ENCODE data around the gene MDH2. TPM values are rescaled to one million over a fixed set of nuclear protein-coding genes. Genes with fewer than 3 reads are reported as not detected.
"Not testable (repeated sequence)": the region's sequence is repeated elsewhere in the genome, so short reads cannot be mapped to it uniquely, and the experiment has no call there.

The MDH2 gene
- total RNA-seq, 4 donors from 2014 or later = 52.0 to 179 (median 139) TPM

GRCh38 chr7:76106893-76107292 lies 59.0 kb downstream of the MDH2 start:
- Histone ChIP-seq H3K9me3 (no peaks in the 10 kb centered on the region), H3K4me3 (no peak overlapping the region), H3K4me1 (peaks cover 0 to 15% (median 0%) of the 10 kb centered on the region in 4 donors), H3K27ac (no peak overlapping the region), H3K27me3 (no peaks in the 10 kb centered on the region), H3K36me3 (no peaks in the 10 kb centered on the region)
- no peak for DNase-seq
- no peak for TF ChIP-seq CTCF (IDR thresholded peaks at IDR 0.05)
- TF ChIP-seq POLR2A (IDR thresholded peaks at IDR 0.05) = no peak

- H3K9me3 ChIP-seq = no peaks in the 10 kb centered on the region
- H3K36me3 ChIP-seq = no peaks in the 10 kb centered on the region
- H3K4me3 ChIP-seq = no peak overlapping the region
- DNase-seq = peak in 2 of 3 donors; percentile 71 to 77
- TF ChIP-seq POLR2A (IDR thresholded peaks at IDR 0.05) (no peak), CTCF (IDR thresholded peaks at IDR 0.05) (no peak)
- no peaks in the 10 kb centered on the region for H3K27me3 ChIP-seq
- peaks cover 0 to 15% (median 0%) of the 10 kb centered on the region in 4 donors for H3K4me1 ChIP-seq
- peak overlapping the region in 3 of 4 donors; percentile 40 to 79 (median 73) for H3K27ac ChIP-seq
Measured at GRCh38 chr7:76108540-76109233, 60.8 kb downstream of the MDH2 start.

GRCh38 chr7:76113042-76113630 lies 65.2 kb downstream of the MDH2 start:
- not testable (repeated sequence) for H3K36me3 ChIP-seq, DNase-seq, H3K9me3 ChIP-seq, H3K27ac ChIP-seq, H3K4me1 ChIP-seq, H3K4me3 ChIP-seq, H3K27me3 ChIP-seq

GRCh38 chr7:76114742-76115141 lies 66.8 kb downstream of the MDH2 start:
- DNase-seq, H3K36me3 ChIP-seq, H3K4me1 ChIP-seq, H3K27ac ChIP-seq, H3K4me3 ChIP-seq, H3K9me3 ChIP-seq, H3K27me3 ChIP-seq: not testable (repeated sequence)

Small RNAs within 50 kb of the gene (small RNA-seq; reads per million reads assigned to genes)
- gene RNU6-863P = 0 reads per million in 2 donors

Other genes with a start within 250 kb of the MDH2 start
- 10 to 100 TPM; 13.1 to 48.7 (median 26.3) TPM for gene CCL24, start 234.3 kb upstream of the MDH2 start, total RNA-seq
- gene RHBDD2, start 169.1 kb upstream of the MDH2 start, total RNA-seq = 10 to 100 TPM; 35.5 to 76.9 (median 57.6) TPM
- 100 to 1,000 TPM in 3 of 4 donors, 10 to 100 TPM in 1; 67.7 to 625 (median 451) TPM for gene POR, start 133.0 kb upstream of the MDH2 start, total RNA-seq
- gene TMEM120A, start 53.5 kb upstream of the MDH2 start, total RNA-seq = 100 to 1,000 TPM in 2 of 4 donors, 10 to 100 TPM in 2; 62.7 to 116 (median 101) TPM
- 10 to 100 TPM; 14.2 to 42.9 (median 29.5) TPM for gene STYXL1, start 106 bp upstream of the MDH2 start, total RNA-seq
- gene SRRM3, start 153.8 kb downstream of the MDH2 start, total RNA-seq = 1 to 10 TPM in 2 of 4 donors, under 1 TPM in 1, not detected in 1; 0.85 to 7.4 (median 1.2) TPM